ENCODE measurements around the gene AK5. TPM values are rescaled to one million over a fixed set of nuclear protein-coding genes. Genes with fewer than 3 reads are reported as not detected.

The AK5 gene
- total RNA-seq, 1 experiment from 2014 or later, result 3.0 TPM

DNA sequence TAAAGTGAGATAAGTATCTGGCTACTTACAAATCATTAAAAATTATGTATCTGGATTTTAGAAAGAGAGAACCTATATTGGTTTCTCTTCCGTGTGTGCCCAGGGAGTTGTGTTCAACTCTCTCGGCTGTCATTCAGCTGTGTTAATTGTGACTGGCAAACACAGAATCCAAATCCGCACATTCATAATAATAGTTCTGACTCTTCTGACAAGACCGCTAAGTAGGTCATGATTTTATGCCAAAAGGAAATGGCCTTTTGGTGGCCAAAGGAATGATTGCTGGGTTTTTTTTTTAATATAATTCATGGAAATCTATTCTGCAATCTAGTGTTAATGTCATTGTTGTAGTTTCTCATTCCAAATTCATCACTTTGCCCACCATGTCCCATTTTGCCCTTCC, 110.7 kb downstream of the AK5 start:
- ChIA-PET POLR2A (no interaction called here), CTCF (no interaction called here)
- intact Hi-C loops (cut with micrococcal nuclease; ENCODE audit: unreplicated experiment), result no loop called here
- H3K27ac ChIP-seq (ENCODE audit: low read length), result no peak overlapping the region
- ATAC-seq (no peak), DNase-seq (ENCODE audit: low read depth, low spot score) (no peak)
- no peaks in the 10 kb centered on the region for H3K4me1 ChIP-seq (ENCODE audit: control insufficient read depth, insufficient read depth, low read length)
- in situ Hi-C loops (cut with HindIII; ENCODE audit: low pct_unique_long_range_greater_than_20kb, low sequenced_read_pairs), result no loop called here
- TF ChIP-seq, protein P1, sequence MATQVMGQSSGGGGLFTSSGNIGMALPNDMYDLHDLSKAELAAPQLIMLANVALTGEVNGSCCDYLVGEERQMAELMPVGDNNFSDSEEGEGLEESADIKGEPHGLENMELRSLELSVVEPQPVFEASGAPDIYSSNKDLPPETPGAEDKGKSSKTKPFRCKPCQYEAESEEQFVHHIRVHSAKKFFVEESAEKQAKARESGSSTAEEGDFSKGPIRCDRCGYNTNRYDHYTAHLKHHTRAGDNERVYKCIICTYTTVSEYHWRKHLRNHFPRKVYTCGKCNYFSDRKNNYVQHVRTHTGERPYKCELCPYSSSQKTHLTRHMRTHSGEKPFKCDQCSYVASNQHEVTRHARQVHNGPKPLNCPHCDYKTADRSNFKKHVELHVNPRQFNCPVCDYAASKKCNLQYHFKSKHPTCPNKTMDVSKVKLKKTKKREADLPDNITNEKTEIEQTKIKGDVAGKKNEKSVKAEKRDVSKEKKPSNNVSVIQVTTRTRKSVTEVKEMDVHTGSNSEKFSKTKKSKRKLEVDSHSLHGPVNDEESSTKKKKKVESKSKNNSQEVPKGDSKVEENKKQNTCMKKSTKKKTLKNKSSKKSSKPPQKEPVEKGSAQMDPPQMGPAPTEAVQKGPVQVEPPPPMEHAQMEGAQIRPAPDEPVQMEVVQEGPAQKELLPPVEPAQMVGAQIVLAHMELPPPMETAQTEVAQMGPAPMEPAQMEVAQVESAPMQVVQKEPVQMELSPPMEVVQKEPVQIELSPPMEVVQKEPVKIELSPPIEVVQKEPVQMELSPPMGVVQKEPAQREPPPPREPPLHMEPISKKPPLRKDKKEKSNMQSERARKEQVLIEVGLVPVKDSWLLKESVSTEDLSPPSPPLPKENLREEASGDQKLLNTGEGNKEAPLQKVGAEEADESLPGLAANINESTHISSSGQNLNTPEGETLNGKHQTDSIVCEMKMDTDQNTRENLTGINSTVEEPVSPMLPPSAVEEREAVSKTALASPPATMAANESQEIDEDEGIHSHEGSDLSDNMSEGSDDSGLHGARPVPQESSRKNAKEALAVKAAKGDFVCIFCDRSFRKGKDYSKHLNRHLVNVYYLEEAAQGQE (IDR thresholded peaks at IDR 0.05; ENCODE audit: insufficient read depth in 1 of 2, low read depth in 2 of 2, low read length in 1 of 2), result no peak
- TF ChIP-seq, protein P2, sequence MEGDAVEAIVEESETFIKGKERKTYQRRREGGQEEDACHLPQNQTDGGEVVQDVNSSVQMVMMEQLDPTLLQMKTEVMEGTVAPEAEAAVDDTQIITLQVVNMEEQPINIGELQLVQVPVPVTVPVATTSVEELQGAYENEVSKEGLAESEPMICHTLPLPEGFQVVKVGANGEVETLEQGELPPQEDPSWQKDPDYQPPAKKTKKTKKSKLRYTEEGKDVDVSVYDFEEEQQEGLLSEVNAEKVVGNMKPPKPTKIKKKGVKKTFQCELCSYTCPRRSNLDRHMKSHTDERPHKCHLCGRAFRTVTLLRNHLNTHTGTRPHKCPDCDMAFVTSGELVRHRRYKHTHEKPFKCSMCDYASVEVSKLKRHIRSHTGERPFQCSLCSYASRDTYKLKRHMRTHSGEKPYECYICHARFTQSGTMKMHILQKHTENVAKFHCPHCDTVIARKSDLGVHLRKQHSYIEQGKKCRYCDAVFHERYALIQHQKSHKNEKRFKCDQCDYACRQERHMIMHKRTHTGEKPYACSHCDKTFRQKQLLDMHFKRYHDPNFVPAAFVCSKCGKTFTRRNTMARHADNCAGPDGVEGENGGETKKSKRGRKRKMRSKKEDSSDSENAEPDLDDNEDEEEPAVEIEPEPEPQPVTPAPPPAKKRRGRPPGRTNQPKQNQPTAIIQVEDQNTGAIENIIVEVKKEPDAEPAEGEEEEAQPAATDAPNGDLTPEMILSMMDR (IDR thresholded peaks at IDR 0.05), result no peak
- no peak for TF ChIP-seq SIN3A (IDR thresholded peaks at IDR 0.05; ENCODE audit: borderline replicate concordance, insufficient read depth, low read depth, low read length)
- TF ChIP-seq TCF7L2 (IDR thresholded peaks at IDR 0.05; ENCODE audit: low read depth, low read length), result no peak
- TF ChIP-seq POLR2AphosphoS5 (IDR thresholded peaks at IDR 0.05; ENCODE audit: low read depth, low read length), result no peak
- H3K27me3 ChIP-seq (ENCODE audit: control insufficient read depth, insufficient read depth, low read length), result no peaks in the 10 kb centered on the region
- no peaks in the 10 kb centered on the region for H3K9me3 ChIP-seq (ENCODE audit: control insufficient read depth, insufficient read depth, low read depth, low read length)
- H3K4me3 ChIP-seq (ENCODE audit: low read depth in 2 of 2, low read length in 2 of 2), result no peak overlapping the region
- no peaks in the 10 kb centered on the region; the same call in 1 of the 2 replicates for H3K36me3 ChIP-seq (ENCODE audit: control insufficient read depth, insufficient read depth, low read length)
- no TSS peak for BruUV-seq (replicated peaks)

DNA sequence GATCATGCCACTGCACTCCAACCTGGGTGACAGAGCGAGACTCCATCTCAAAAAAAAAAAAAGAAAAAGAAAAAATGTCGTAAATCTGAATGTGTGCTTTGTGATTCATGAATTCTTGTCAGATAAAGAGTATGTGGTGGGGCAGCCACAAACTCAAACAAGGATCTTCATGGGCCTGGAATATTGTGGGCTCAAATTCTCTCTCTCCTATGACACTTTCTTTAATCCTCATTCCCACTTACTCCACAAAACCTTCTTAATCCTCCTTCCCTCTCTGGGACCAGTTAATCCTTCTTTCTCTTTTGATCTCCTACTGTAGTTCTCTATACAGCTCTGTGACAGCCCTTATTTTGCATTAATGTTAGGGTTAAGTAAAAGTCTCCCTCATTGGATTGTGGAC, 112.3 kb downstream of the AK5 start:
- H3K4me1 ChIP-seq (ENCODE audit: control insufficient read depth, insufficient read depth, low read length), result no peaks in the 10 kb centered on the region
- no peaks in the 10 kb centered on the region; the same call in 1 of the 2 replicates for H3K36me3 ChIP-seq (ENCODE audit: control insufficient read depth, insufficient read depth, low read length)
- intact Hi-C loops (cut with micrococcal nuclease; ENCODE audit: unreplicated experiment), result no loop called here
- no peak overlapping the region for H3K4me3 ChIP-seq (ENCODE audit: low read depth in 2 of 2, low read length in 2 of 2)
- H3K27me3 ChIP-seq (ENCODE audit: control insufficient read depth, insufficient read depth, low read length), result no peaks in the 10 kb centered on the region
- no peak overlapping the region for H3K27ac ChIP-seq (ENCODE audit: low read length)
- no peaks in the 10 kb centered on the region for H3K9me3 ChIP-seq (ENCODE audit: control insufficient read depth, insufficient read depth, low read depth, low read length)
- no peak for TF ChIP-seq TCF7L2 (IDR thresholded peaks at IDR 0.05; ENCODE audit: low read depth, low read length)
- TF ChIP-seq, protein P2 (IDR thresholded peaks at IDR 0.05), result no peak
- TF ChIP-seq, protein P1 (IDR thresholded peaks at IDR 0.05; ENCODE audit: insufficient read depth in 1 of 2, low read depth in 2 of 2, low read length in 1 of 2), result no peak
- no peak for TF ChIP-seq POLR2AphosphoS5 (IDR thresholded peaks at IDR 0.05; ENCODE audit: low read depth, low read length)
- no peak for TF ChIP-seq SIN3A (IDR thresholded peaks at IDR 0.05; ENCODE audit: borderline replicate concordance, insufficient read depth, low read depth, low read length)
- in situ Hi-C loops (cut with HindIII; ENCODE audit: low pct_unique_long_range_greater_than_20kb, low sequenced_read_pairs), result no loop called here
- ATAC-seq (no peak), DNase-seq (ENCODE audit: low read depth, low spot score) (no peak)
- CTCF ChIA-PET, result interaction anchor here (0.6 kb wide), 1 partner anchor 138 kb away, joined by 7 read pairs; no protein-coding TSS in a partner anchor
- POLR2A ChIA-PET, result no interaction called here
- no TSS peak for BruUV-seq (replicated peaks)
